Measurements from ENCODE around the gene CLMP.
"Not testable (repeated sequence)": the region's sequence is repeated elsewhere in the genome, so short reads cannot be mapped to it uniquely, and the experiment has no call there.

CLMP gene

DNA sequence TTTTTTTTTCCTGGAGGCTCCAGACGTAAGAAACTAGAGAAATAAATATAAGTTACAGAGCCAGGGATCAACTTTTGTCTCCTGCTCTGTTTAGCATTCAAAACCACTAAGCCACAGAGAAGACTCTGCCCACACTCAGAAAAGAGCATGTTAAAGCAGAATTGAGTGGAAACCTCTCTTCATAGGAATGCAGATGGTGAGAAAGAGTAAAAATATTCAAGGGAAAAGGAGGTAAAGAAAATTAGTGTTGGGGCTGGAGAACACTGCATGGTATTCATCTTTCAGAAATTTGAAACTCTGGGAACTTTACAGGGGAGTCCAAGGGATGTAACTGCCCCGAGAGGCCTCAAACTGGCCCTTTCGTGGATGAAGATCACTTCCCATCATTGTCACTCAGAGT is 65.1 kb downstream of the CLMP start:
- DNase-seq, result no peak

DNA sequence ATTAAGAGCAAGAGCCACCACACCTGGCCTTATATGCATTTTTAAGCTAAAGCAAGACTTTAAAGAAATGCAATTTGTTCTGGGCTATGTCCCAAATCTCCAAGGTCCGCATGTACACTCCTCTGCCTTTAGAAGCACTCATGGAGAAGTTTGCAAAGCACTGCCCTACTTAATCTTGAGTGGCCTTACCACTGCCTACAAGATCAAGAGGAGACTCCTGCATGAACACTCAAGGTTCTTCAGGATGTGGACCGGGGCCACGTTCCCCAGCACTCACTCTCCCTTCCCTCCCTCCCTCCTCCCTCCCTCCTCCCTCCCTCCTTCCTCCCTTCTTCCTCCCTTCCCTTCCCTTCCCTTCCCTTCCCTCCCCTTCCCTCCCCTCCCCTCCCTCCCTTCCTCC is 69.9 kb downstream of the CLMP start:
- DNase-seq, result no peak

DNA sequence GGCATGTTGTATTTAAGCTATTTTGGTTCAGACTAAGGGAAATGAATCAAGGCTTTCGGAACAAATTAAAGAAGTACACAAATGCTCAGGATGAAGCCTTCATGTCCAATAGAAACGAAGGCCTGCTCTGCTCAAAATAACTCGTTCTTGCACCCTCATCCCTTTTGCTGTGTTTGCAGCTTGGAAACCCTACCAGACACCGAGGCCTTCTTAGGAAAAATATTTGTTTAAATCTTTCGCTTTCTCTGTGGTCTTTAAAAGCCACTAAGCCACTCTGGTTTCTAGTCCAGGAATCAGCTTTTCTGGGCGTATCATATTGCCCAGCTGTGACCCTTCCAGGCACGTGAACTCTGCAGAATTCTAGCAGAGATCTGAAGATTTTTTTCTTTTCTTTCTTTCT is 72.2 kb downstream of the CLMP start:
- no peak for DNase-seq

DNA sequence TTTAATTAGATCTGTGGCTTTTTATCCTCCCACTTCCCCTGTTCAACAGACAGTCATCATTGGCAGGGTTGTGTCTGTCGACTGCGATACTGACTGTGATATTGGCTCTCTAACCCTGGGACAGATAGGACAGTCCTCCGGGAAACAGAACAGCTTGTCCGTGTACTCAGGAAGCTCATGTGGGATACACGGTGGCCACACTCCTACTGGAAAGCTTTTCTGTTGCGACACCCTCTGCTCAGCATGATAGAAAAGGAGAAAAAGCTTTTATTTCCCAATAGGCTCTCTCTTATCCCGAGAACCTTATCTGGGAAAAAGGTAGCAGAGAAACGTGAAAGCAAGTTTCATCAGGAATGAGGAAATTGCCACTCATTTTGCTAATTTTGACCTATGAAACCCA is 72.7 kb downstream of the CLMP start:
- no peak for DNase-seq

DNA sequence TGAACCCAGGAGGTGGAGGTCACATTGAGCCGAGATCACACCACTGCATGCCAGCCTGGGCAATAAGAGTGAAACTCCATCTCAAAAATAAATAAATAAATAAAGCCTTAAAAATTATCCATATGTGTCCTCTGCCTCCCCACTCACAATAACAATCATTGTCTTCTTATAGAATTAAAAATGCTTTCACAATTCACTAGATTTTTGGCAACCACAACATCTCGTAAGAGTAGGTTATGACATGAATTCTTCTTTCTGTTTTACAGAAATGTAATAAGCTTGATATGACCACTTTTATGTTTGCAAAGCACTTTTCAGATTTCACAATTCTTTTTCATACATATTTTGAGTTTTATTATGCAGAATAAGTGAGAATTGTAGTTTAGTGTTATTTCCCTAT is 78.6 kb downstream of the CLMP start:
- DNase-seq, result no peak

DNA sequence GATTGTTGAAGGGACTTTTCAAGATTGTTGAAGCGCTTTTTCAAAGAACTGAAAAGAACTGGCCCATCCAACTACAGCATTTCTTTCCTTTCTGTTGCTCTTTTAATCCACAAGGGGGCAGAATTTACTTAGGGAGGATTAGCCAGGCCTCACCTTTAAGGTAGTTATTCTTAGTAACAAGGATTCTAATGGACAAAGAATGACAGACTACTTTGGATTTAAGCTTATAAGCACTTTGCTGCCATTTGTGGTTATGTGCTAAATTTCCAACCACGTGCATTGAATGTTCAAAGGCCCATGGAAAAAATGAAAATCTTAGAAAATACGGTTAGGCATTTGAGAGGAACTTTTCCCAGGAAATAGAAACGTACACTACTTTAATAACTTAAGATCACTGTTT is 83.6 kb downstream of the CLMP start:
- DNase-seq, result peak; percentile 34

DNA sequence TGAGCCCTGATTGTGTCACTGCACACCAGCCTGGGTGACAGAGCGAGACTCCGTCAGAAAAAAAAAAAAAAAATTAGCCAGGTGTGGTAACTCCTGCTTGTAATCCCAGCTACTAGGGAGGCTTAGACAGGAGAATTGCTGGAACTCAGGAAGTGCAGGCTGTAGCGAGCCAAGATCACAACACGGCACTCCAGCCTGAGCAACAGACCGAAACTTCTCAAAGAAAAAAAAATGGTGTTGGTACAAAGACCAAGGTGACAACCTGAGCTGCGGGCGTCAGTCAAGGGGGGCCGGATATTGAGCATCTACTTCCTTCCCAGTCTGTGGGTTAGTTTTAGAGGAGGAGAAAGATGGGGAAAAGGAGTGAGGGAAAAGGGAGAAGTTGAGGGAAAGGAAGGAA is 84.7 kb downstream of the CLMP start:
- no peak for DNase-seq

DNA sequence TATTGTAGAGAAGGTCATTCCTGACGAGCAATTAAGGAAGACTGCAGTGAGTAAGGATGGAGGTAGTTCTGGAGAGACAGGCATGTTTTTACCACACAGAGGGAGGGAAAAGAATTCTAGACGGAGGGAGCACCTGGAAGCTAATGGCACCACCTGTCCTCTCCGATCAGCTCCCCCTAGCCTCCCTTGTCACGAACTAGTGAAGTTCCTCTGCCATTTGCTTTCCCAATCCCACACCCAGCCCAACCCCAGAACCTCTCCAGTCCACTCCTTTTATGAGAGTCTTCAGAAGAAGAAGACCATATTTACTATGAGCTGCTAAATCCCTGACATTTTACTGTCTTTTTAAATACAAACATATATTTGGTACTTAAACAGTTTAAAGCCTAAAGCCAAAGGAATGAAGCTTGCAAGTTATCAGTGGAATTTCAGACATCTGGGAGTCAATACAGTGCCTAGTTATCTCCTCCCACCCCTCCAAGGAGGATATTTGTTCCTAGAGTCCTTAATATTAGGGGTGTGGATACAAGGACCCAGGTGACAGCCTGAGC is 87.0 kb downstream of the CLMP start:
- DNase-seq, result no peak

DNA sequence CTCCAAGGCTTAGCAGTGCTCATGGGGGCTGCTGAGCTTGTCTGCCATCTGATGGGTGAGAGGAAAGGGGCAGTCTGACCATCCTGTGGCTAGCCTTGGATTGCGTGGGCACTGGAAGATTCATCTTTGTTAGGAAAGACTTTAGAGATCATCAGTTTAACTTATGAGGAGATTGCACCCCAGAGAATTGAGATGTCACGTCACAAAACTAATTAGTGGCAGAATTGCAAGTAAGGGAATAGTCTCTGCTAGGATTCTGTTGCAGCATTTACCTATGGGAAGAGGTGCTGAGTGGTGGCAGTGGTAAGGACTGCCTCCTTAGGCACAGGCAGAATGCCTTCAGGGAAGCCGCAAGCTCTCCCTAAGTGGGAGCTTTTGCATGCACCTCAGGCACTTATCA is 90.4 kb downstream of the CLMP start:
- no peak for DNase-seq

DNA sequence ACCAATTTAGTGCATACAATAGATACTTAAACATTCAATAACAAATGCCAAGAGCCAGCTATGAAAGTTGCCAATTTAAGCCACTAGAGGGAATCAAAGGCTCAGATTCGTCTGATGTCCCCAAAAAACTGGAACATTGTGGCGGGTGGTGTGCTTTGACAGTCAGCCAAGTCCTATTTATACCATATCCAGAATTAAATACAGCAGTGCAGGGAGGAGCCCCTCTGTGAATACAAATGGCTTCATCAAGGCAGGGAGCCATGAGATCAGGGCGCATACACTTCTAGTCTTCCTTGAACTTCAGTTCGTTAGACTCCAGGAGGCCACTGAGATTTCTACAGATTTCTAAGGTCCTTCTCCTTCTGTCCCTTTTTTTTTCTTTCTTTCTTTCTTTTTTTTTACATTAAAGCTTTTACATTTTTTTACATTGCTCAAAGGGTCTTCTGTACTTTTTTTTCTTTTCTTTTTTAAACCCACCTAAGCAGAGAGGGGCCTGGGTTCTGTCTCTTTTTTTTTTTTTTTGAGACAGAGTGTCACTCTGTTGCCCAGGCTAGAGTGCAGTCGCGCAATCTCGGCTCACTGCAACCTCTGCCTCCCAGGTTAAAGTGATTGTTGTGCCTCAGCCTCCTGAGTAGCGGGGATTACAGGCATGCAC is 91.6 kb downstream of the CLMP start:
- peak; percentile 36 for DNase-seq

DNA sequence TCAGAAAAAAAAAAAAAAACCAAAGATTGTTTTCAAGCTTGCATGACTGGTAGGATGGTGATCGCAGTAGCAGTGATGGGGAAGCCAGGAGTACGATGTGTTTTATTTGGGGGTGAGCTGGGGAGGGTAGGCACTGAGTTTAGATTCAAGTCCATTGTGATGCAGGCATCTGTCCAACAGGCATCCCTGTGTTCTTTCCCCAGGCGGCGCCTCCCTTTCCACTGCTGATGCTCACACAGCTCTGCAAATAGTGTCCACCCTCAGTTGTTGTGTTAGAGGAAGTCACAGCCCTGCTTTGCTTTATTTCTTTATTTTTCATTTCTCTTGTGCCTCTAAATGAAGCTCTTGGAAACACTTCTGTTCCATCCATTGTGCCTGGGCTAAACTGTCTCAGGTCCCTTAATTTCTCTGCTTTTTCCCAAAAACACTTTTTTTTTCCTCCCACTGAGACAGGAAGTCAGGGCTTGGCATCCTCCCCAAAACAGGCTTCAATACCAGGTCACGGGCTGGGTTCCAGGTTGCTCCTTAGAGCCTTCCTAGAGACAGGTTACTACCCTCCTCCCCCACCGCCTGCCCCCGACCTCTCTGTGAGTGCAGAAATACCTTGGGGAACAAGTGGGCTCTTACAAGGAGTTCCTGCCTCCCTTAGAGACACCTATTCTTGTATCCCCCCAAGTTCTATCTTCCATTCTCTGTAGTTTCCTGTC is 94.5 kb downstream of the CLMP start:
- DNase-seq, result no peak

DNA sequence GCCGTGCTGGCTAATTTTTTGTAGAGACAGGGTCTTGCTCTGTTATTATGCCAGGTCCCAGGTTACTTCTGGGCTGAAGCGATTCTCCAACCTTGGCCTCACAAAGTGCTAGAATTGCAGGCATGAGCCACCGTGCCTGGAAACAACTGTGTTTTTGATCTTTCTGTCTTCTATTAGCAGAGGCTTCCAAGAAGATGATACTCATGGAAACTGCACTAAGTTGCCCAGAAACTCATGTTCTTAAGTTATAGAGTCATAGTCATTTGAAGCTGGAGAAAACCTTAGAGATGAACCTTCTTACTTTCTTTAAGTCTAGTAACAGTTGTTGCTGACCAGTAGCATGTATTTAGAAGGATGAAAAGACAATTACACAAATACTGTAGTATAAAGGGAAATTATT is 96.1 kb downstream of the CLMP start:
- DNase-seq, result no peak

DNA sequence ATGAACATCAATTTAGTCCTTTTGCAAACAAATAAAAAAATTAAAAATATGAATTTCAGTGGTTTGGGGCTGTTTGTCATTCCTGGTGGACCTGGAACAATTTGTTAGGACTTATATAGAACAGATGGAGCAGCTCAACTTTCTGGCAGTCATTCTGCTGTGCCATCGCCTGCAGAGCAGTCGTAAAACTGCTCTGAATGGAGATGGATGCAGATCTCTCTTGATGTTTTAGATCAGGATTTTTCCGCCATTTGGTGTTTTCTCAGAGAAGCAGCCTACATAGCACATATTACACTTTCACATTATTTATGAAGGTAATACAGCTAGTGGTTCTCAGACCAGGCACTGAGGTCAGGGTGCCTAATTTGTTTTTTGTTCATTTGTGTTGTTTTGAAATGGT is 101.3 kb downstream of the CLMP start:
- DNase-seq, result no peak

DNA sequence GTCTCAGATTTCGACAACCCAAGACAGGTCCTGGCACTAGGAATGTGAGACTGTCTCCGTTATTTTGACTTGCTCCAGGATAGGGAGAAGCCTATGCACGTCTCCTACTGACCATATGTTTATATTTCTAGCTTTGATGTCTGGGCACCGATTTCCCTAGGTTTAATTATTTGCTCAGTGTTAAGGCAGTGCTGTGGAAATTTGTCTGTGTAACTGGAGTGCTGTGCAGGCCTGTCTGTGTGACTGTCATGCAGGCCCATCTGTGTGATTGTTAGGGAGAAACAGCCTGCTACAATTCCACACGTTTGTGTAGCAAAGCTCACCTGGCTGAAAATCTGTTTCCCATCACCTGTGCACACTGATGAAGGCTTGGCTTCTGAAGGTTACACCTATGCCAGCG is 103.5 kb downstream of the CLMP start:
- no peak for DNase-seq

DNA sequence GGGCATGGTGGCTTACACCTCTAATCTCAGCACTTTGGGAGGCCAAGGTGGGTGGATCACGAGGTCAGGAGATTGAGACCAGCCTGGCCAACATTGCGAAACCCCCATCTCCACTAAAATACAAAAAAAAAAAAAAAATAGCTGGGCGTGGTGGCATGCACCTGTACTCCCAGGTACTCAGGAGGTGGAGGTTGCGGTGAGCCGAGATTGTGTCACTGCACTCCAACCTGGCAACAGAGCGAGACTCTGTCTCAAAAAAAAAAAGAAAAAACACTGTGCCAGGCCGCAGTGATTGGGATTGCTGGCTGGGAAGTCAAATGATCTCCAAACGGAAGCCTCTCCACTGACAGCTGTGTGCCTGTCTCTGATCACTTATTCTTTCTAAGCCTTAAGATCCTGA is 104.9 kb downstream of the CLMP start:
- DNase-seq, result not testable (repeated sequence)

DNA sequence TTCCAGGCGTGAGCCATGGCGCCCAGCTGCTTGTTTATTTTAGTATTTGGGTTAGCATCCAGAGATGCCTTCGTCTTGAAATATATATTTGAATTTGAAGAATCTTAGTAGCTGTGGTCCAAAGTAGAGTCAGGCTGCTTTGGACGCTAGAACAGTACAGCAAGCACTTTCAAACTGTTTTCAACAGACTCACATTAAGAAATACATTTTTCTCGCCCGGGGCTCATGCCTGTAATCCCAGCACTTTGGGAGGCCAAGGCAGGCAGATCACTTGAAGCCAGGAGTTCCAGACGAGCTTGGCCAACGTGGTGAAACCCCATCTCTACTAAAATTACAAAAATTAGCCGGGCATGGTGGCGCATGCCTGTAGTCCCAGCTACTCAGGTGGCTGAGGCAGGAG is 106.2 kb downstream of the CLMP start:
- DNase-seq, result not testable (repeated sequence)

DNA sequence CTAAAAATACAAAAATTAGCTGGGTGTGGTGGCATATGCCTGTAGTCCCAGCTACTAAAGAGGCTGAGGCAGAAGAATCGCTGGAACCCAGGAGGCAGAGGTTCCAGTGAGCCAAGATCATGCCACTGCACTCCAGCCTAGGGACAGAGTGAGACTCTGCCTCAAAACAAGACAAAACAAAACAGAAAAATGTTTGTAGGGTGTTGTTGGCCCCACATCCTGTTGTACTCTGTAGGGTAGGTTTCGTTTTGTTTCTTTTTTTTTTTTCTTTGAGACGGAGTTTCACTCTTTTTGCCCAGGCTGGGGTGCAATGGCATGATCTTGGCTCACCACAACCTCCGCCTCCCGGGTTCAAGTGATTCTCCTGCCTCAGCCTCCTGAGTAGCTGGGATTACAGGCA is 107.4 kb downstream of the CLMP start:
- peak; percentile 56 for DNase-seq

DNA sequence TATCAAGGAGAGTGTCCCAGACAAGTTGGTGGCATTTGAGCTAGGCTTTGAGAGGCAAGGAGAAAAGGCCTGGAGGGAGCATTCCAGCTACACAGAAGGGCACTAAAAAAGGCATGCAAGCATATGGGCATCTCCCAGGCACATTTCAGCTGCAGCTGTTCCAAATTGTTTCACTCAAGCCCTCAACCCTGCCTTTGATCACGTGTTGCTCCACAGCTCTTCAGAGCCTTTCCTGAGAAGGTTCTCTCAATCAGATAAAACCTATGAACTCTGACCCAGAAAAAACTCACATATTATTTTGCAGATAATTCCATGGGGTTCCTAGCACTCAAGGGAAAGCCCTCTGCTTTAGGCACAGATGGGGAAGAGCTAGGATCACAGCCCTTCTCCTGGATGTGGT is 108.7 kb downstream of the CLMP start:
- DNase-seq, result no peak

DNA sequence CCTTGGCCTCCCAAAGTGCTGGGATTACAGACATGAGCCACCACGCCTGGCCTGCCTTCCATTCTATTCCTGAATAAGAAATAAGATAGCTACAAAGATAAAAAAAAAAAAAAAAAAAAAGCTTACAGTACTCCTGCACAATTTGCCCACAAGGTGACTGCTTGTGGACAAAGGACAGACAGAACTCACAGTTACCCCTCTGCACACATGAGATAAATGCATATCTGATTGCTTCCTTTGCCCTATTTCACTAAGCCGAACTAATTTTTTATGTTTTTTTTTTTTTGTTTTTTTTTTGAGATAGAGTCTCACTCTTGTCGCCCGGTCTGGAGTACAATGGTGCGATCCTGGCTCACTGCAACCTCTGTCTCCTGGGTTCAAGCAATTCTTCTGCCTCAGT is 109.6 kb downstream of the CLMP start:
- DNase-seq, result no peak

DNA sequence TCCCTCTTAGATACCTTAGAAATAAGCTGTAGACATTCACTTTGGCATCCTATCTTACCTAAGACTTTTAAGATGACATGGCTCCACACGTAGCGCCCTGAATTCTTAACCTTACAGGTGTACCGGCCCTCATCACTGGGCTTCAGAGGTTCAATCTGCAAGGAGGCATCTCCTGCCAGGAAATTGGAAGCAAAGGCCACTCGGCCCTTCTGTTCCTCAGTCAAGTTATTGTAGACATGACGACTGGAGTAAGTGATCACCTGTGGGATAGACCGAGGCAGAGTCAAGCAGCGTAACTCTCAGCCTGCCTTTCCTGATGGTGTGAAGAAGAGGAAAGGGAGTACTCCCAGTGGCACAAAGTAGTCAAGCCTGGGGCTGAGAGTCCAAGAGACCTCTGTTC is 110.6 kb downstream of the CLMP start:
- no peak for DNase-seq

DNA sequence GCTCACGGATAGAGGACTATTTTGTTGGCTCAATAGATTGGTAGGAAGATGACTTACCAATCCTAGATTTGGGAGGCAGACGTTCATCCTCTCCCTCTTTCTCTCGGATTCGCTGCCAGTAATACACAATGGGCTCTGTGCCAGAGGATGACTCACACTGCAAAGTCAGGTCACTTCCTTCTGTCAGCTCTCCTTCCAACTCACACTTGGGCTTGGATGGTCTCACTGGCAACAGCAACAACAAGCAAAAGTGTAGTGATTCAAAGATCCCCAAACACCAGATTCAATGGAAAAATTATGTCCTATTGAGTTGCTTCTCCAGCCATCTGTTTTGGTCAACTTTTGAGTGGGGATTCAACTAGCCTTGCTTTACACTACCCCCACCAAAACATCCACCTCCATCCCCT is 111.4 kb downstream of the CLMP start:
- DNase-seq, result peak; percentile 64

DNA sequence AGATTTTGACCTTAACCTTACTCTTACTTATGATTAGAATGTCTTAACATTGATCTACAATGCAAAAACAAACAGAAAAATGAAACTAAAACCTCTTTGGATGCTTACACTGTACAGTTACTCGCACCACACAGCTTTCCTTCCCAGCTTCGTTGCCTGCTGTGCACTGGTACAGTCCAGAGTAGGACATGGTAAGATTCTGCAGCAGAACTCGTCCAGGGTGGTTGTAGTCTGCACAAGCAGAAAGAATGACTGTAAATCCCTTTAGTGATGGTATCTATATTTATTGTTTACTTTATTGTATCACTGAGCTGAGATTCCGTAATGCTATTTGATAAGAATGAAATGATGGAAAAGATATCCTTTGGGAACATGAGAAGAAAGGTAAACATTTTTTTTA is 112.1 kb downstream of the CLMP start:
- DNase-seq, result no peak

DNA sequence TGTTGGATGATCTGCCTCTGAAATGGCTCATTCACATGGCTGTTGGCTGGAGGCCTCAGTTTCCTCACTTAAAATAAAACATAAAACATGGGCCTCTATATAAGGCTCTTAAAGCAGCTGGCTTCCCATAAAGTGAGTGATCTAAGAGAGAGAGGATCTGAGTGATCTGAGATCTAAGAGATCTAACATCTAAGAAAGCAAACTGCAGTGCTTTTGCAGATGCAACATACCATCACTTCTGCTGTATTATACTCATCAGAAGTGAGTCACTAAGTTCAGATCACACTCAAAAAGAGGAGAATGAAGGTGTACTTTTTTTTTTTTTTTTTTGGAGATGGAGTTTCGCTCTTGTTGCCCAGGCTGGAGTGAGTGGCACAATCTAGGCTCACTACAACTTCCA is 115.0 kb downstream of the CLMP start:
- no peak for DNase-seq

DNA sequence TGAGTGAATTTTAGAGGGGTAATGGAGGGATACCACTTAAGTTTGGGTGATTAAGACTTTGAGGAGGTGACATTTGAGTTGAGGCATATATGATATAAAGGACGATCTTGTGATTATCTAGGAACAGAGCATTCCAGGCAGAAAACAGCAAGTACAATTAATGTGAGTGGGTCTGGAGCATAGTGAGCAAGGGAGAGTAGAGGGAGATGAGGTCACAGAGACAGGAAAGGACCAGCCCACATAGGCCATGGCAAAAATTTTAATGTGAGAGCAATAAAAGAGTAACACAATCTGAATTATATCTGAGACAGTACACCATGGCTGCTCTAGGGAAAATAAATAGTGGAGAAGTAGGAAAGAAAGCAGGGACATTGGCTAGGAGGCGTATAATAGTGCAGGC is 118.6 kb downstream of the CLMP start:
- DNase-seq, result no peak
